Nephron (organoid): Measurements from ENCODE around the gene TBCC.

Source experiments
- H3K27ac Mint-ChIP-seq, 3 experiments: 2 replicates each; pipeline ENCODE4 v1.8.0; 2020; ENCODE audit warnings: mixed read lengths in 3 of 3, mild to moderate bottlenecking in 2 of 3, moderate library complexity in 1 of 3
- H3K27me3 Mint-ChIP-seq: 2 replicates; pipeline ENCODE4 v1.8.0; 2021; ENCODE audit warnings: low read depth, mild to moderate bottlenecking, moderate library complexity, mixed read lengths
- H3K36me3 Mint-ChIP-seq: 2 replicates; pipeline ENCODE4 v1.8.0; 2020; ENCODE audit warnings: low read depth, mixed read lengths
- H3K4me1 Mint-ChIP-seq: 2 replicates; pipeline ENCODE4 v1.8.0; 2020; ENCODE audit warnings: mixed read lengths
- H3K4me3 Mint-ChIP-seq, 3 experiments: 2 replicates each; pipeline ENCODE4 v1.8.0; 2020; ENCODE audit warnings: mild to moderate bottlenecking in 3 of 3, mixed read lengths in 3 of 3, moderate library complexity in 2 of 3
- H3K9me3 Mint-ChIP-seq: 2 replicates; pipeline ENCODE4 v1.8.0; 2020; ENCODE audit warnings: mixed read lengths
- CTCF ChIP-seq, 3 experiments: fragments of 200-600 bp; sonication (generic); IDR thresholded peaks; one replicate each; pipeline ENCODE4 v1.5.0; 2021; ENCODE audit warnings: antibody characterized with exemption in 3 of 3; ENCODE audit not compliant: unreplicated experiment in 3 of 3

Gene TBCC

GRCh38 chr6:42694586-42694985 is 51.3 kb downstream of the TBCC start:
- no peaks in the 10 kb centered on the region for H3K27me3 Mint-ChIP-seq

More at GRCh38 chr6:42694586-42694985, 51.3 kb downstream of the TBCC start:
- H3K4me3 Mint-ChIP-seq = no peak overlapping the region
- no peak for TF ChIP-seq CTCF (IDR thresholded peaks at IDR 0.05; ENCODE audit: unreplicated experiment in 3 of 3)
- H3K9me3 Mint-ChIP-seq = no peaks in the 10 kb centered on the region
- no peak overlapping the region for H3K27ac Mint-ChIP-seq
- H3K36me3 Mint-ChIP-seq = peaks cover 47% of the 10 kb centered on the region
- no peaks in the 10 kb centered on the region for H3K4me1 Mint-ChIP-seq
